Ishikawa (cell line): ENCODE results near the gene C9.

Source experiments
- CEBPB ChIP-seq: IDR thresholded peaks from 2 replicates; pipeline ENCODE4 v1.6.1; 2012
- CREB1 ChIP-seq: IDR thresholded peaks from 2 replicates; pipeline ENCODE4 v1.6.1; 2012; ENCODE audit warnings: low read depth
- EGR1 ChIP-seq: IDR thresholded peaks from 2 replicates; pipeline ENCODE4 v1.6.1; 2012
- EP300 ChIP-seq: IDR thresholded peaks from 2 replicates; pipeline ENCODE4 v1.6.1; 2012; ENCODE audit warnings: borderline replicate concordance
- FOXM1 ChIP-seq: IDR thresholded peaks from 2 replicates; pipeline ENCODE4 v1.6.1; 2012; ENCODE audit warnings: low read depth, borderline replicate concordance
- NFIC ChIP-seq: IDR thresholded peaks from 2 replicates; pipeline ENCODE4 v1.6.1; 2012
- RAD21 ChIP-seq: IDR thresholded peaks from 2 replicates; pipeline ENCODE4 v1.6.1; 2012; ENCODE audit warnings: low read depth
- REST ChIP-seq: IDR thresholded peaks from 2 replicates; pipeline ENCODE4 v1.6.1; 2012; ENCODE audit warnings: low read depth, mild to moderate bottlenecking
- TAF1 ChIP-seq: IDR thresholded peaks from 2 replicates; pipeline ENCODE4 v1.6.1; 2012; ENCODE audit warnings: low read depth, mild to moderate bottlenecking
- TCF12 ChIP-seq: IDR thresholded peaks from 2 replicates; pipeline ENCODE4 v1.6.1; 2012; ENCODE audit warnings: low read depth
- TEAD4 ChIP-seq: IDR thresholded peaks from 2 replicates; pipeline ENCODE4 v1.6.1; 2012
- YY1 ChIP-seq: IDR thresholded peaks from 2 replicates; pipeline ENCODE4 v1.6.1; 2012; ENCODE audit warnings: low read depth
- ZBTB7A ChIP-seq: IDR thresholded peaks from 2 replicates; pipeline ENCODE4 v1.6.1; 2012; ENCODE audit warnings: low read depth
- TF ChIP-seq, protein P1 (sequence below): IDR thresholded peaks from 2 replicates; pipeline ENCODE4 v1.6.1; 2012
- TF ChIP-seq, protein P2 (sequence below): IDR thresholded peaks from 2 replicates; pipeline ENCODE4 v1.6.1; 2012

Gene C9

DNA sequence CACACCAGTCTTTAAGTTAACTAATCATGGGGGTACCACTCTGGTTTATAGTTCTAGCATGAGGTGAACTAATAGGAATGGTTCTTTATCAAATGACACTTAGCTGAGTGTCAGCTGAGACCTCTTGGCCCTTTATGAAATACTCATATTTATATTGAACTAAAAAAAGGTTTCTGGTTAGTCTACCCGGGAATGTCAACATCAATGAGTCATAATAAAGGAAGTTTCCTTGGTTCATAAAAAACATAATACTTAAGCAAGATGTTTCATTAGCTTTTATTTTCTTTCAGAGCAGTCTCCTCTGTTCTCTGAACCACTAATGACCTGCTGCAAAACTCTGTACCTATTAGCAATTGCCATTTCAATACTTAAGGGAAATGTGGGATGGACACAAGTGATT is 46.8 kb upstream of the C9 start:
- TF ChIP-seq, protein P1, sequence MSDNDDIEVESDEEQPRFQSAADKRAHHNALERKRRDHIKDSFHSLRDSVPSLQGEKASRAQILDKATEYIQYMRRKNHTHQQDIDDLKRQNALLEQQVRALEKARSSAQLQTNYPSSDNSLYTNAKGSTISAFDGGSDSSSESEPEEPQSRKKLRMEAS = no peak
- TF ChIP-seq TCF12 (no peak), FOXM1 (no peak), ZBTB7A (no peak), TEAD4 (no peak), EGR1 (no peak), NFIC (no peak), TAF1 (no peak), CEBPB (no peak), REST (no peak), EP300 (no peak), RAD21 (no peak), CREB1 (no peak), YY1 (no peak)
- TF ChIP-seq, protein P2, sequence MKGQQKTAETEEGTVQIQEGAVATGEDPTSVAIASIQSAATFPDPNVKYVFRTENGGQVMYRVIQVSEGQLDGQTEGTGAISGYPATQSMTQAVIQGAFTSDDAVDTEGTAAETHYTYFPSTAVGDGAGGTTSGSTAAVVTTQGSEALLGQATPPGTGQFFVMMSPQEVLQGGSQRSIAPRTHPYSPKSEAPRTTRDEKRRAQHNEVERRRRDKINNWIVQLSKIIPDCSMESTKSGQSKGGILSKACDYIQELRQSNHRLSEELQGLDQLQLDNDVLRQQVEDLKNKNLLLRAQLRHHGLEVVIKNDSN = no peak

DNA sequence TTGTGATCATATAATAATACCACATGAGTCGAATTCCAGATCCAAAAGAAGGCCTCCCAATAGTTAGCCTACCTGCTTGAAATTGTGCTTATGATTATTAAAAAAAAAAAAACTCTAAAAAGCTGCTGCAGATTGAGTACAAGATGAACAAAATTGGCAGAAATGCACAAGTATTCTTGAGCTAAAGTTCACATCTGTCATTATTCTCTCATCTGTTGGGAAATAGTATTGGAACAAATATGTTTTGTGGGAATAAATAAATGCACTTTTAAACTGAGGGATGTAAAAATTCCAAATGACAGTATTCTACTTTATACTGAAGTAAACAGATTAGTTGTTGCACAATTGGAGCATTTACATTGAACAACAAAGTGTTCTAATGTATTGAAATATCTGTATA is 44.7 kb upstream of the C9 start:
- no peak for TF ChIP-seq EGR1
- TF ChIP-seq CREB1 = no peak
- no peak for TF ChIP-seq TEAD4
- TF ChIP-seq, protein P2 = no peak
- no peak for TF ChIP-seq EP300
- TF ChIP-seq, protein P1 = no peak
- no peak for TF ChIP-seq ZBTB7A
- TF ChIP-seq REST = no peak
- no peak for TF ChIP-seq TAF1
- TF ChIP-seq CEBPB = no peak
- no peak for TF ChIP-seq TCF12
- TF ChIP-seq NFIC = no peak
- no peak for TF ChIP-seq RAD21
- TF ChIP-seq YY1 = no peak
- TF ChIP-seq FOXM1 = no peak

- no peak for TF ChIP-seq FOXM1
- no peak for TF ChIP-seq YY1
These were observed 41.0 kb upstream of the C9 start for GRCh38 chr5:39405083-39405843.

- TF ChIP-seq CEBPB (no peak), CREB1 (no peak), ZBTB7A (no peak), TEAD4 (no peak), REST (no peak), TCF12 (no peak), NFIC (no peak), YY1 (no peak), EP300 (no peak), TAF1 (no peak)
- TF ChIP-seq, protein P2 = no peak
- TF ChIP-seq, protein P1 = no peak
These were observed 36.7 kb upstream of the C9 start for GRCh38 chr5:39400713-39401578.
